Transverse colon (tissue), 4 donors: ENCODE data around the gene NDUFS7.

Source experiments
- CTCF ChIP-seq, 5 experiments: fragments of 200-600 bp in 3 of 5; fragments of 450-650 bp in 2 of 5; sonication (generic) in 3 of 5; IDR thresholded peaks; 1 replicate in 2 of 5; 2 replicates in 3 of 5; pipeline ENCODE4 v1.5.1; 2016 to 2017; ENCODE audit warnings: antibody characterized with exemption in 5 of 5, inconsistent platforms in 3 of 5, mild to moderate bottlenecking in 2 of 5, moderate library complexity in 1 of 5
- POLR2A ChIP-seq: fragments of 450-650 bp; IDR thresholded peaks from one replicate; pipeline ENCODE4 v1.6.1; 2016; ENCODE audit warnings: antibody characterized with exemption, mild to moderate bottlenecking, moderate library complexity
- POLR2AphosphoS5 ChIP-seq, 3 donors: sonication (generic); formaldehyde crosslinking; IDR thresholded peaks; one replicate each; pipeline ENCODE4 v1.6.1; 2016; ENCODE audit warnings: antibody characterized with exemption in 3 of 3

- TF ChIP-seq CTCF (IDR thresholded peaks at IDR 0.05) (no peak), POLR2A (no peak), POLR2AphosphoS5 (IDR thresholded peaks at IDR 0.05) (no peak)
These were observed 5.6 kb downstream of the NDUFS7 start for GRCh38 chr19:1389033-1389940.
